Immature natural killer cell (primary cell): Measurements from ENCODE around the gene TTC19. TPM values are rescaled to one million over a fixed set of nuclear protein-coding genes. Genes with fewer than 3 reads are reported as not detected.
"Not testable (repeated sequence)": the region's sequence is repeated elsewhere in the genome, so short reads cannot be mapped to it uniquely, and the experiment has no call there.

Experiments
- DNase-seq, 3 donors: peaks; one replicate each; pipeline ENCODE4 v3.0.0; 2022; ENCODE audit warnings: mixed read lengths in 1 of 3
- H3K27ac Mint-ChIP-seq, 6 donors: one replicate each; pipeline ENCODE4 v1.8.0; 2020; ENCODE audit warnings: mixed read lengths in 6 of 6, mild to moderate bottlenecking in 5 of 6, inconsistent platforms in 4 of 6, moderate library complexity in 3 of 6
- H3K27me3 Mint-ChIP-seq, 3 donors: one replicate each; pipeline ENCODE4 v1.8.0; 2020 to 2021; ENCODE audit warnings: low read depth in 3 of 3, mild to moderate bottlenecking in 3 of 3, mixed read lengths in 3 of 3, moderate library complexity in 3 of 3, inconsistent platforms in 1 of 3
- H3K36me3 Mint-ChIP-seq, 3 donors: one replicate each; pipeline ENCODE4 v1.8.0; 2020; ENCODE audit warnings: mixed read lengths in 3 of 3, inconsistent platforms in 2 of 3, mild to moderate bottlenecking in 2 of 3
- H3K4me1 Mint-ChIP-seq, 2 donors: one replicate each; pipeline ENCODE4 v1.8.0; 2020; ENCODE audit warnings: inconsistent platforms in 2 of 2, mild to moderate bottlenecking in 2 of 2, mixed read lengths in 2 of 2, moderate library complexity in 1 of 2
- H3K4me3 Mint-ChIP-seq, 5 donors: one replicate each; pipeline ENCODE4 v1.8.0; 2020; ENCODE audit warnings: mild to moderate bottlenecking in 5 of 5, mixed read lengths in 5 of 5, inconsistent platforms in 3 of 5, moderate library complexity in 3 of 5
- H3K9me3 Mint-ChIP-seq, 6 donors: one replicate each; pipeline ENCODE4 v1.8.0; 2020; ENCODE audit warnings: mild to moderate bottlenecking in 6 of 6, mixed read lengths in 6 of 6, inconsistent platforms in 4 of 6, moderate library complexity in 3 of 6
- polyA plus RNA-seq, 3 donors: library from polyadenylated mRNA; unstranded; fragments of 300-500 nt; fragmentation: Illumina TruSeq; gene quantifications; one replicate each; pipeline ENCODE4 v1.2.3, GENCODE V29; 2021

Gene TTC19
- polyA plus RNA-seq, 3 donors from 2014 or later, result 37.1 to 64.6 (median 38.1) TPM

DNA sequence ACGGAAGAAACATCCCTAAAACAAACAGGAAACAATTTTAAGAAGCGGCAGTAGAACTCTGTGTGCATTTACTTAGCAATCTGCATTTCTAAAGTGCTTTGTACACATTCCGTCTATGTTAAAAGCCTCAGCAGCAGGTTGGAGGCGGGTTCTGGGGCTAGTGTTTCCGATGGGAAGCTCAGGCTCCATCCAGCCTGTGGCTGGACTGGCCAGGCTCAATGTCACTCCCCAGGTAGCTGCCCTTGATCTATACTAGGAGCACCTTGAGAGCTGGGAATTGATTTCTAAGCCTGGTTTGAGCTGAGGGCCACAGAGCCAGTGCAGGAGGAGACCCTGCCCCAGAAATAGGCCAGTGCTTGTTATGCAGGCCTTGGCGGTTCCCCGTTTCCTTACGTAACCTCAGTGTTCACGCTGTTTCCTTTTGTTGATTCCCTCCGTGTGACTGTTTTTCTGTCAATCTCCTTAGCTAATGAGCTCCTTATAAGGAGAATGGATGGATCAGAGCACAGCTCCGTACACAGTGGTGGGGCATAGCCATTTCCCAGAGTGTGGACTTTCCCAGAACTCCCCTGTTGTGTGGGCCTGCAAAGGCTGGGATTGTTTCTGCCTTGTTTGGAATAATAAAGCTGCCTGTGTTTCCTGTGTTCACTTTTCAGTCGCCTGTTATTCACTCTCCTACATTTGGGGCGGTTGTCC is 33.3 kb upstream of the TTC19 start:
- Mint-ChIP-seq H3K36me3 (peaks cover 0 to 3% (median 0%) of the 10 kb centered on the region in 3 donors), H3K27ac (no peak overlapping the region), H3K4me3 (peak overlapping the region in 1 of 5 donors; percentile 46), H3K4me1 (peaks cover 3 to 6% of the 10 kb centered on the region in 2 donors), H3K9me3 (peaks cover 0 to 1% (median 0%) of the 10 kb centered on the region in 6 donors), H3K27me3 (peaks cover 0 to 12% (median 3%) of the 10 kb centered on the region in 3 donors)
- no peak for DNase-seq

DNA sequence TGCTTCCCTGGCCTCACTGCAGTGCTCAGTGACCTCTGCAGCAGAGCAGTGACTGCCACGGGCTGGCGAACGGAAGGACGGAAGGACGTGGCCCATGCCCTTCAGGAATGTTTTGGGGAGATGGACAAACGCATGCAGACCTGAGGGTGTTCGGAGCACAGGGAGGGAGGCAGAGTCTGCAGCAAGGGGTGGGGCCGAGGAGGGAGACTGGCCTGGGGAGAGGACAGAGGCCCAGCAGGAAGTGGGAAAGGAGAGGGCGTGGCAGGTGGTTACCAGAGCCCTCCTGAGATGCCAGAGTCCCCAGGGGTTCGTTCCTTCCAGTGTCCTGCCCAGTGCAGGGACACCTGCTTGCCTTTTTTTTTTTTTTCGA is 32.8 kb upstream of the TTC19 start:
- peak overlapping the region in 1 of 5 donors; percentile 46 for H3K4me3 Mint-ChIP-seq
- no peak overlapping the region for H3K27ac Mint-ChIP-seq
- H3K36me3 Mint-ChIP-seq, result peaks cover 0 to 3% (median 0%) of the 10 kb centered on the region in 3 donors
- DNase-seq, result no peak
- peaks cover 3 to 6% of the 10 kb centered on the region in 2 donors for H3K4me1 Mint-ChIP-seq
- H3K9me3 Mint-ChIP-seq, result peaks cover 0 to 1% (median 0%) of the 10 kb centered on the region in 6 donors
- peaks cover 0 to 12% (median 3%) of the 10 kb centered on the region in 3 donors for H3K27me3 Mint-ChIP-seq

DNA sequence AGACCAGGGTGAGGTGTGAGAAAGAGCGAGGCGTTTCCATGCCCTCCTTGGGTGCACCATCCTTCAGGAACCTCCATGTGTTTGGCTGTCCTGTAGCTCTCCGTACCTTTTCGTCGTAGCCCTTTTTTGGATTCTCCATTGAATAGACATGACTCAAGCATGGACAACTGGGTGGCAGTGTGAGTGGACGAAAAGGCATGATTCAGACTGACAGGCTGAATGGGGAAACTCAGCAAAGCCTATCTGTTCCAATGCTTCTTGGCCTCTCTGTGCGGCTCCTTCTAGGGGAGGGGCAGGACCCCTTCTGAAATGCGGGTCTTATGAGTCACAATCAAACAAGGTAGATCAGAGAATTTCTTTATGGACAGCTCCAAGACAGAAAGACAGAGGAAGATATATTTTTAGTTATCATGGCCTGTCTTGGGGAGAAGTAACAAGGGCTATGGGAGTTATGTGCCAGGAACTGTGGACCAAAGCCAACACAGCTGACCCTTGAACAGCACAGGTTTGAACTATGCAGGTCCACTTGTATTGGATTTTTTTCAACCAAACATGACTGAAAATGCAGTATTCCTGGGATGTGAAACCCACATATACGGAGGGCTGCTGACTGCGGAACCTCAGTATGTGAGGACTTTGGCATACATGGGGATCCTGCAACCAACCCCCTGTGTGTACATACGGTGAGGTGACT is 31.8 kb upstream of the TTC19 start:
- H3K27ac Mint-ChIP-seq, result no peak overlapping the region
- peaks cover 0 to 12% (median 3%) of the 10 kb centered on the region in 3 donors for H3K27me3 Mint-ChIP-seq
- H3K9me3 Mint-ChIP-seq, result peaks cover 0 to 1% (median 0%) of the 10 kb centered on the region in 6 donors
- H3K4me3 Mint-ChIP-seq, result no peak overlapping the region
- peaks cover 3 to 6% of the 10 kb centered on the region in 2 donors for H3K4me1 Mint-ChIP-seq
- no peak for DNase-seq
- peaks cover 0 to 3% (median 0%) of the 10 kb centered on the region in 3 donors for H3K36me3 Mint-ChIP-seq

- Mint-ChIP-seq H3K36me3 (peaks cover 0 to 7% (median 5%) of the 10 kb centered on the region in 3 donors), H3K27me3 (peaks cover 0 to 12% (median 5%) of the 10 kb centered on the region in 3 donors), H3K4me1 (peaks cover 3 to 6% of the 10 kb centered on the region in 2 donors), H3K4me3 (no peak overlapping the region), H3K9me3 (peaks cover 0 to 1% (median 0%) of the 10 kb centered on the region in 6 donors), H3K27ac (no peak overlapping the region)
- DNase-seq, result no peak
Observed at GRCh38 chr17:15969463-15969862, 30.2 kb upstream of the TTC19 start.

- peaks cover 0 to 1% (median 0%) of the 10 kb centered on the region in 6 donors for H3K9me3 Mint-ChIP-seq
- peaks cover 0 to 14% (median 13%) of the 10 kb centered on the region in 3 donors for H3K36me3 Mint-ChIP-seq
- peaks cover 4 to 12% (median 5%) of the 10 kb centered on the region in 3 donors for H3K27me3 Mint-ChIP-seq
- no peak overlapping the region for H3K27ac Mint-ChIP-seq
- no peak overlapping the region for H3K4me3 Mint-ChIP-seq
- DNase-seq, result no peak
- peaks cover 3 to 6% of the 10 kb centered on the region in 2 donors for H3K4me1 Mint-ChIP-seq
Observed at GRCh38 chr17:15970500-15970899, 29.1 kb upstream of the TTC19 start.

DNA sequence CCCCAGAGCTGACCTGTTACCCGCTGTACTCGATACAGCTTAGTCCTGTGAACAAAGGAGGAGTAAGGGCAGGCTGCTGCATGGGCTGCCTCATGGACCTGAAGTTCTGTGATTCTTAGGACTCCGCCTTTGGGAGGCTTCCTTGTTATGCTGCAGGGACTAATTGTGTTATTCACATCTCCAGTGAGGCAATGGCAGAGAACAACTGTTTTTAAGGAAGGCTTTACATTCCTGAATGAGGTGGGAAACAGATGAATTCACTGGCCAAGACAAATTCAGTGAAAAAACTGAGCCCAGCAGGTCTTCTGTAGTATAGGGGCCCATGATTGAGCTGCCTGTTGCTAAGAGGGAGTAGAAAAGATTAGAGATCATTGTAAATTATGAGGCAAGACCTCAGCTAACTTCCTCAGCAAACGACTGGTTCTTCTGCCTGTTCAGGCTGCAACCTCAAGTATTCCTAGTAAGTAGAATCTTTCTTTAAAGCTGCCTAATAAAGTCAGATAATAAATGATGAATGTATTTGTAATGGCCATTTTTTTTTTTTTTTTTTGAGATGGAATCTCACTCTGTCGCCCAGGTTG is 28.4 kb upstream of the TTC19 start:
- H3K27ac Mint-ChIP-seq, result no peak overlapping the region
- peaks cover 3 to 6% of the 10 kb centered on the region in 2 donors for H3K4me1 Mint-ChIP-seq
- DNase-seq, result no peak
- H3K4me3 Mint-ChIP-seq, result no peak overlapping the region
- peaks cover 0 to 14% (median 13%) of the 10 kb centered on the region in 3 donors for H3K36me3 Mint-ChIP-seq
- peaks cover 0 to 1% (median 0%) of the 10 kb centered on the region in 6 donors for H3K9me3 Mint-ChIP-seq
- peaks cover 4 to 9% (median 7%) of the 10 kb centered on the region in 3 donors for H3K27me3 Mint-ChIP-seq

GRCh38 chr17:15971882-15972281 is 27.7 kb upstream of the TTC19 start:
- Mint-ChIP-seq H3K4me3 (no peak overlapping the region), H3K27ac (no peak overlapping the region), H3K4me1 (peaks cover 0 to under 1% of the 10 kb centered on the region in 2 donors), H3K27me3 (peaks cover 4 to 7% (median 5%) of the 10 kb centered on the region in 3 donors), H3K36me3 (peaks cover 3 to 18% (median 13%) of the 10 kb centered on the region in 3 donors), H3K9me3 (peaks cover 0 to 1% (median 0%) of the 10 kb centered on the region in 6 donors)
- DNase-seq, result no peak

DNA sequence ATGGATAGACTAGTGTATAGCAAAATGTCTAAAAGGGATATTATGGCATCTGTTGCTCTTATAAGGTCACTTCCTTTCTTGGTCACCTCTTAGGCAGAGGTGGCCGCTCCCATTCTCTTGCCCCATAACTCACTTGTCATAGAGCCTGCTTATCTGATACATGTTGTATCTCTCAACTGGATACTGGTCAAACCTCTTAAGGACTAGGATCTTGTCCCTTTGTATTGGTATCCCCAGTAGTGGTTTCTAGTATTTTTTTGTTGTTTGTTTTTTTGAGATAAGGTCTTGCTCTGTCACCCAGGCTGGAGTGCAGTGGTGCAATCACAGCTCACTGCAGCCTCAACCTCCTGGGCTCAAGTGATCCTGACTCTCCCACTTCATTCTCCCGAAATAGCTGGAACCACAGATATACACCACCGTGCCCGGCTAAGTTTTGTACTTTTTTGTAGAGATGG is 27.1 kb upstream of the TTC19 start:
- H3K36me3 Mint-ChIP-seq, result peaks cover 6 to 22% (median 13%) of the 10 kb centered on the region in 3 donors
- no peaks in the 10 kb centered on the region for H3K4me1 Mint-ChIP-seq
- no peak overlapping the region for H3K27ac Mint-ChIP-seq
- peaks cover 4 to 7% (median 5%) of the 10 kb centered on the region in 3 donors for H3K27me3 Mint-ChIP-seq
- DNase-seq, result no peak
- H3K9me3 Mint-ChIP-seq, result peaks cover 0 to 1% (median 0%) of the 10 kb centered on the region in 6 donors
- H3K4me3 Mint-ChIP-seq, result no peak overlapping the region

GRCh38 chr17:15973016-15973415 is 26.6 kb upstream of the TTC19 start:
- Mint-ChIP-seq H3K36me3 (peaks cover 10 to 25% (median 18%) of the 10 kb centered on the region in 3 donors), H3K4me3 (no peak overlapping the region), H3K27me3 (peaks cover 4 to 7% (median 5%) of the 10 kb centered on the region in 3 donors), H3K4me1 (no peaks in the 10 kb centered on the region), H3K9me3 (peaks cover 0 to 1% (median 0%) of the 10 kb centered on the region in 6 donors), H3K27ac (no peak overlapping the region)
- no peak for DNase-seq

- Mint-ChIP-seq H3K4me1 (no peaks in the 10 kb centered on the region), H3K27ac (peak overlapping the region in 1 of 6 donors; percentile 31), H3K4me3 (no peak overlapping the region), H3K9me3 (peaks cover 0 to 1% (median 0%) of the 10 kb centered on the region in 6 donors), H3K27me3 (peaks cover 2 to 7% (median 6%) of the 10 kb centered on the region in 3 donors), H3K36me3 (peaks cover 11 to 27% (median 17%) of the 10 kb centered on the region in 3 donors)
- no peak for DNase-seq
Observed at GRCh38 chr17:15973834-15974233, 25.8 kb upstream of the TTC19 start.

DNA sequence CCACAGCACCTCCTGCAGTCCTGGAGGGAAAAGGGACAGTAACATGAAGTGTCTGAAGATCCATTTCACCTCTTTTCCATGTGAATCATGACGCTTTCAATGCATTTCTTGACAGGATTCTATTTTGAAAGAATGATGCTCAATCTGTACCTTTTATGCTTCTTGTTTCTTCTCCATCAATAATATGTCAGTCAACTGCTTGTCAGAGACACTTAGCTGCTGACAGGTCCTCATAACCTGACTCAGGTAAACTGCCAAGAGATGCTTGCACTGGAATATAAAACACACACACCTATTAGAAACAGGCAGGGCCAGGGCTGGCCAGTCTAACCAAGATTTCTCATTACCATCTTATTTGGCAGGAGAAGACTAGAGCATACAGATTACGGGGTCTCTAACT is 21.7 kb upstream of the TTC19 start:
- Mint-ChIP-seq H3K4me3 (no peak overlapping the region), H3K9me3 (no peaks in the 10 kb centered on the region), H3K27me3 (peaks cover 0 to 6% (median 6%) of the 10 kb centered on the region in 3 donors), H3K27ac (no peak overlapping the region), H3K36me3 (peaks cover 17 to 51% (median 29%) of the 10 kb centered on the region in 3 donors), H3K4me1 (no peaks in the 10 kb centered on the region)
- no peak for DNase-seq

DNA sequence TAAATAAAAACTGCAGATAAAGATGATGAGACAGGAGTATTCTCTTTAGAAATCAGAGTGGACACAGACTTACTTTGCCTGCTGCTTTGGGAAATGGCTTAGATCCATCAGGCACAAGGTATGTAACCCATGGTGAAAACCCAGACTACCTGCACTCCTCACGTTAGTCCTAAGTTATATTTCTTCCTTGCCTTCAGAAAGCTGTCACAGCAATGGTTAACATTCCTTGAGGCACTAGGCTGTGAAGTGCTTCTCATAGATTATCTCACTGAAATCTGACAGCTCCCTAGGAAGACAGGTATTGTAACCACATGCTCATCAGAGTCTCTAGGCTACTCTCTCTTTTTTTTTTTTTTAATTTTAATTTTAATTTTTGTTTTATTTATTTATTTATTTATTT is 21.0 kb upstream of the TTC19 start:
- Mint-ChIP-seq H3K27me3 (peaks cover 0 to 6% (median 5%) of the 10 kb centered on the region in 3 donors), H3K36me3 (peaks cover 17 to 50% (median 29%) of the 10 kb centered on the region in 3 donors), H3K4me3 (no peak overlapping the region), H3K4me1 (no peaks in the 10 kb centered on the region), H3K27ac (no peak overlapping the region), H3K9me3 (no peaks in the 10 kb centered on the region)
- DNase-seq, result no peak

DNA sequence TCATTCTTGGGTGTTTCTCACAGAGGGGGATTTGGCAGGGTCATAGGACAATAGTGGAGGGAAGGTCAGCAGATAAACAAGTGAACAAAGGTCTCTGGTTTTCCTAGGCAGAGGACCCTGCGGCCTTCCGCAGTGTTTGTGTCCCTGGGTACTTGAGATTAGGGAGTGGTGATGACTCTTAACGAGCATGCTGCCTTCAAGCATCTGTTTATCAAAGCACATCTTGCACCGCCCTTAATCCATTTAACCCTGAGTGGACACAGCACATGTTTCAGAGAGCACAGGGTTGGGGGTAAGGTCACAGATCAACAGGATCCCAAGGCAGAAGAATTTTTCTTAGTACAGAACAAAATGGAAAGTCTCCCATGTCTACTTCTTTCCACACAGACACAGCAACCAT is 20.6 kb upstream of the TTC19 start:
- not testable (repeated sequence) for H3K9me3 Mint-ChIP-seq, H3K27ac Mint-ChIP-seq, H3K27me3 Mint-ChIP-seq, H3K4me3 Mint-ChIP-seq, H3K4me1 Mint-ChIP-seq, DNase-seq
- peaks cover 21 to 50% (median 31%) of the 10 kb centered on the region in 3 donors for H3K36me3 Mint-ChIP-seq
